SK-N-SH (cell line): ENCODE results near the gene HUNK.

ENCODE experiments used
- CHD2 ChIP-seq: fragments of 150-350 bp; IDR thresholded peaks from 2 replicates; pipeline ENCODE4 v1.6.1; 2018; ENCODE audit warnings: low read length; ENCODE audit not compliant: partially characterized antibody
- EZH2phosphoT487 ChIP-seq: fragments of 200-600 bp; sonication (generic); IDR thresholded peaks from 2 replicates; pipeline ENCODE4 v1.6.1; 2017; ENCODE audit warnings: low read depth, mixed run types, mild to moderate bottlenecking, antibody characterized with exemption, moderate library complexity, borderline replicate concordance
- FOXM1 ChIP-seq: IDR thresholded peaks from 2 replicates; pipeline ENCODE4 v1.4.0; 2012; ENCODE audit warnings: low read depth, mild to moderate bottlenecking
- JUND ChIP-seq: IDR thresholded peaks from 2 replicates; pipeline ENCODE4 v1.4.0; 2012
- MXI1 ChIP-seq: IDR thresholded peaks from 2 replicates; pipeline ENCODE4 v1.6.1; 2012; ENCODE audit warnings: mild to moderate bottlenecking, low read depth, low read length, improper control_type of control experiment
- POLR2AphosphoS5 ChIP-seq: IDR thresholded peaks from 2 replicates; pipeline ENCODE4 v1.6.1; 2012; ENCODE audit warnings: low read depth, low read length
- RAD21 ChIP-seq: IDR thresholded peaks from 2 replicates; pipeline ENCODE4 v1.6.1; 2012; ENCODE audit warnings: mild to moderate bottlenecking, low read length
- SIN3A ChIP-seq: IDR thresholded peaks from 2 replicates; pipeline ENCODE4 v1.6.1; 2012; ENCODE audit warnings: low read depth, mild to moderate bottlenecking, low read length, moderate library complexity, borderline replicate concordance
- YY1 ChIP-seq: IDR thresholded peaks from 2 replicates; pipeline ENCODE4 v1.4.0; 2012; ENCODE audit warnings: low read depth, mild to moderate bottlenecking
- TF ChIP-seq, protein P1 (sequence below): fragments of 200-600 bp; sonication (generic); IDR thresholded peaks from 2 replicates; pipeline ENCODE4 v1.6.1; 2017; ENCODE audit warnings: antibody characterized with exemption, mild to moderate bottlenecking, moderate library complexity
- TF ChIP-seq, protein P2 (sequence below): IDR thresholded peaks from 2 replicates; pipeline ENCODE4 v1.4.0; 2012; ENCODE audit warnings: low read depth, borderline replicate concordance
- TF ChIP-seq, protein P3 (sequence below): IDR thresholded peaks from 2 replicates; pipeline ENCODE4; 2012
- TF ChIP-seq, protein P4 (sequence below): IDR thresholded peaks from 2 replicates; pipeline ENCODE4 v1.4.0; 2012; ENCODE audit warnings: low read depth
- TF ChIP-seq, protein P5 (sequence below): IDR thresholded peaks from 2 replicates; pipeline ENCODE4 v1.4.0; 2012; ENCODE audit warnings: low read depth, borderline replicate concordance

DNA sequence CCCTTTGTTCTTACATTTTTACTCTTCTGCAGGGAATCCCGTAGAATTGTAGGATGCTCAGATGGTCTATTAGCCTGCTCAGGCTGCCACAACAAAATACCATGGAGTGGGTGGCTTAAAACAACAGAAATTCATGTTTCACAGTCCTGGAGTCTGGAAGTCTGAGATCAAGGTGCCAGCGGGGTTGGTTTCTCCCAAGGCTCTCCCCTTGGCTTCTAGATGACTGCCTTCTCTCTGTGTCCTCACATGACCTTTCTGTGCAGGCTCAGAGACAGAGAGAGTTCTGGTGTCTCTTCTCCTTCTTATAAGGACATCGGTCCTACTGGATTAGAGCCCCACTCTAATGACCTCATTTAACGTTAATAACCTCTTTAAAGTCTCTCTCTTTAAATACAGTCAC lies 41.7 kb downstream of the HUNK start:
- TF ChIP-seq, protein P1, sequence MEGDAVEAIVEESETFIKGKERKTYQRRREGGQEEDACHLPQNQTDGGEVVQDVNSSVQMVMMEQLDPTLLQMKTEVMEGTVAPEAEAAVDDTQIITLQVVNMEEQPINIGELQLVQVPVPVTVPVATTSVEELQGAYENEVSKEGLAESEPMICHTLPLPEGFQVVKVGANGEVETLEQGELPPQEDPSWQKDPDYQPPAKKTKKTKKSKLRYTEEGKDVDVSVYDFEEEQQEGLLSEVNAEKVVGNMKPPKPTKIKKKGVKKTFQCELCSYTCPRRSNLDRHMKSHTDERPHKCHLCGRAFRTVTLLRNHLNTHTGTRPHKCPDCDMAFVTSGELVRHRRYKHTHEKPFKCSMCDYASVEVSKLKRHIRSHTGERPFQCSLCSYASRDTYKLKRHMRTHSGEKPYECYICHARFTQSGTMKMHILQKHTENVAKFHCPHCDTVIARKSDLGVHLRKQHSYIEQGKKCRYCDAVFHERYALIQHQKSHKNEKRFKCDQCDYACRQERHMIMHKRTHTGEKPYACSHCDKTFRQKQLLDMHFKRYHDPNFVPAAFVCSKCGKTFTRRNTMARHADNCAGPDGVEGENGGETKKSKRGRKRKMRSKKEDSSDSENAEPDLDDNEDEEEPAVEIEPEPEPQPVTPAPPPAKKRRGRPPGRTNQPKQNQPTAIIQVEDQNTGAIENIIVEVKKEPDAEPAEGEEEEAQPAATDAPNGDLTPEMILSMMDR = no peak
- TF ChIP-seq RAD21 (no peak), FOXM1 (no peak), POLR2AphosphoS5 (no peak), SIN3A (no peak), YY1 (no peak), CHD2 (no peak), EZH2phosphoT487 (no peak), MXI1 (no peak), JUND (no peak)
- TF ChIP-seq, protein P2, sequence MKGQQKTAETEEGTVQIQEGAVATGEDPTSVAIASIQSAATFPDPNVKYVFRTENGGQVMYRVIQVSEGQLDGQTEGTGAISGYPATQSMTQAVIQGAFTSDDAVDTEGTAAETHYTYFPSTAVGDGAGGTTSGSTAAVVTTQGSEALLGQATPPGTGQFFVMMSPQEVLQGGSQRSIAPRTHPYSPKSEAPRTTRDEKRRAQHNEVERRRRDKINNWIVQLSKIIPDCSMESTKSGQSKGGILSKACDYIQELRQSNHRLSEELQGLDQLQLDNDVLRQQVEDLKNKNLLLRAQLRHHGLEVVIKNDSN = no peak
- TF ChIP-seq, protein P3, sequence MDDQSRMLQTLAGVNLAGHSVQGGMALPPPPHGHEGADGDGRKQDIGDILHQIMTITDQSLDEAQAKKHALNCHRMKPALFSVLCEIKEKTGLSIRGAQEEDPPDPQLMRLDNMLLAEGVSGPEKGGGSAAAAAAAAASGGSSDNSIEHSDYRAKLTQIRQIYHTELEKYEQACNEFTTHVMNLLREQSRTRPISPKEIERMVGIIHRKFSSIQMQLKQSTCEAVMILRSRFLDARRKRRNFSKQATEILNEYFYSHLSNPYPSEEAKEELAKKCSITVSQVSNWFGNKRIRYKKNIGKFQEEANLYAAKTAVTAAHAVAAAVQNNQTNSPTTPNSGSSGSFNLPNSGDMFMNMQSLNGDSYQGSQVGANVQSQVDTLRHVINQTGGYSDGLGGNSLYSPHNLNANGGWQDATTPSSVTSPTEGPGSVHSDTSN = no peak
- TF ChIP-seq, protein P4, sequence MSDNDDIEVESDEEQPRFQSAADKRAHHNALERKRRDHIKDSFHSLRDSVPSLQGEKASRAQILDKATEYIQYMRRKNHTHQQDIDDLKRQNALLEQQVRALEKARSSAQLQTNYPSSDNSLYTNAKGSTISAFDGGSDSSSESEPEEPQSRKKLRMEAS = no peak
- TF ChIP-seq, protein P5, sequence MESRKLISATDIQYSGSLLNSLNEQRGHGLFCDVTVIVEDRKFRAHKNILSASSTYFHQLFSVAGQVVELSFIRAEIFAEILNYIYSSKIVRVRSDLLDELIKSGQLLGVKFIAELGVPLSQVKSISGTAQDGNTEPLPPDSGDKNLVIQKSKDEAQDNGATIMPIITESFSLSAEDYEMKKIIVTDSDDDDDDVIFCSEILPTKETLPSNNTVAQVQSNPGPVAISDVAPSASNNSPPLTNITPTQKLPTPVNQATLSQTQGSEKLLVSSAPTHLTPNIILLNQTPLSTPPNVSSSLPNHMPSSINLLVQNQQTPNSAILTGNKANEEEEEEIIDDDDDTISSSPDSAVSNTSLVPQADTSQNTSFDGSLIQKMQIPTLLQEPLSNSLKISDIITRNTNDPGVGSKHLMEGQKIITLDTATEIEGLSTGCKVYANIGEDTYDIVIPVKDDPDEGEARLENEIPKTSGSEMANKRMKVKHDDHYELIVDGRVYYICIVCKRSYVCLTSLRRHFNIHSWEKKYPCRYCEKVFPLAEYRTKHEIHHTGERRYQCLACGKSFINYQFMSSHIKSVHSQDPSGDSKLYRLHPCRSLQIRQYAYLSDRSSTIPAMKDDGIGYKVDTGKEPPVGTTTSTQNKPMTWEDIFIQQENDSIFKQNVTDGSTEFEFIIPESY = no peak
